Mononuclear cell (primary cell): ENCODE data around the gene RNF152. TPM values are rescaled to one million over a fixed set of nuclear protein-coding genes. Genes with fewer than 3 reads are reported as not detected.
"Not testable (repeated sequence)": the region's sequence is repeated elsewhere in the genome, so short reads cannot be mapped to it uniquely, and the experiment has no call there.

Experiments used
- H3K27me3 ChIP-seq: 2 replicates; pipeline ENCODE4 v1.6.0; 2011; ENCODE audit warnings: low read length, control low read depth; ENCODE audit not compliant: insufficient read depth
- H3K4me1 ChIP-seq: 2 replicates; pipeline ENCODE4 v1.5.1; 2011; ENCODE audit warnings: mild to moderate bottlenecking, low read length, control low read depth; ENCODE audit not compliant: insufficient read depth
- H3K4me3 ChIP-seq: 2 replicates; pipeline ENCODE4 v1.5.1; 2011; ENCODE audit warnings: mild to moderate bottlenecking, low read length, moderate library complexity
- H3K9me3 ChIP-seq: 2 replicates; pipeline ENCODE4 v1.5.1; 2011; ENCODE audit warnings: low read depth, mild to moderate bottlenecking, control low read depth, low read length
- total RNA-seq: library from RNA; depleted of rRNA; stranded (reverse); fragments of >200 nt; gene quantifications from one replicate; pipeline ENCODE4 v1.2.3, GENCODE V29; 2012

The RNF152 gene
- total RNA-seq, 1 donor, result 0.73 TPM

GRCh38 chr18:61782545-61782944, 110.3 kb downstream of the RNF152 start:
- H3K9me3 ChIP-seq, result no peaks in the 10 kb centered on the region
- H3K27me3 ChIP-seq, result no peaks in the 10 kb centered on the region
- H3K4me1 ChIP-seq, result no peaks in the 10 kb centered on the region
- H3K4me3 ChIP-seq, result no peak overlapping the region

GRCh38 chr18:61776201-61776600, 116.6 kb downstream of the RNF152 start:
- not testable (repeated sequence) for H3K27me3 ChIP-seq, H3K4me1 ChIP-seq, H3K4me3 ChIP-seq, H3K9me3 ChIP-seq

GRCh38 chr18:61774846-61775245, 118.0 kb downstream of the RNF152 start:
- no peaks in the 10 kb centered on the region for H3K4me1 ChIP-seq
- peaks cover 2% of the 10 kb centered on the region for H3K27me3 ChIP-seq
- H3K9me3 ChIP-seq, result peaks cover 6% of the 10 kb centered on the region
- no peak overlapping the region for H3K4me3 ChIP-seq

- no peak overlapping the region for H3K4me3 ChIP-seq
- peaks cover 6% of the 10 kb centered on the region for H3K9me3 ChIP-seq
- H3K27me3 ChIP-seq, result peaks cover 2% of the 10 kb centered on the region
- no peaks in the 10 kb centered on the region for H3K4me1 ChIP-seq
These were observed 120.4 kb downstream of the RNF152 start for GRCh38 chr18:61772293-61772848.

GRCh38 chr18:61771861-61772260, 120.9 kb downstream of the RNF152 start:
- H3K9me3 ChIP-seq, result peaks cover 6% of the 10 kb centered on the region
- no peaks in the 10 kb centered on the region for H3K4me1 ChIP-seq
- H3K27me3 ChIP-seq, result peaks cover 2% of the 10 kb centered on the region
- H3K4me3 ChIP-seq, result no peak overlapping the region

GRCh38 chr18:61770279-61770678, 122.5 kb downstream of the RNF152 start:
- peaks cover 2% of the 10 kb centered on the region for H3K27me3 ChIP-seq
- H3K4me1 ChIP-seq, result no peaks in the 10 kb centered on the region
- H3K9me3 ChIP-seq, result no peaks in the 10 kb centered on the region
- H3K4me3 ChIP-seq, result no peak overlapping the region

- no peak overlapping the region for H3K4me3 ChIP-seq
- H3K4me1 ChIP-seq, result no peaks in the 10 kb centered on the region
- no peaks in the 10 kb centered on the region for H3K9me3 ChIP-seq
- H3K27me3 ChIP-seq, result no peaks in the 10 kb centered on the region
These were observed 126.4 kb downstream of the RNF152 start for GRCh38 chr18:61766266-61766884.

- H3K9me3 ChIP-seq, result no peaks in the 10 kb centered on the region
- H3K4me3 ChIP-seq, result no peak overlapping the region
- no peaks in the 10 kb centered on the region for H3K4me1 ChIP-seq
- no peaks in the 10 kb centered on the region for H3K27me3 ChIP-seq
These were observed 127.7 kb downstream of the RNF152 start for GRCh38 chr18:61765097-61765496.

- no peak overlapping the region for H3K4me3 ChIP-seq
- H3K9me3 ChIP-seq, result no peaks in the 10 kb centered on the region
- H3K27me3 ChIP-seq, result no peaks in the 10 kb centered on the region
- H3K4me1 ChIP-seq, result no peaks in the 10 kb centered on the region
These were observed 128.4 kb downstream of the RNF152 start for GRCh38 chr18:61764381-61764780.

GRCh38 chr18:61761875-61762274, 130.9 kb downstream of the RNF152 start:
- H3K4me3 ChIP-seq, result no peak overlapping the region
- no peaks in the 10 kb centered on the region for H3K4me1 ChIP-seq
- H3K9me3 ChIP-seq, result no peaks in the 10 kb centered on the region
- no peaks in the 10 kb centered on the region for H3K27me3 ChIP-seq
